ENCODE measurements around the gene CPED1. TPM values are rescaled to one million over a fixed set of nuclear protein-coding genes. Genes with fewer than 3 reads are reported as not detected.
"Not testable (repeated sequence)": the region's sequence is repeated elsewhere in the genome, so short reads cannot be mapped to it uniquely, and the experiment has no call there.

Gene CPED1
- total RNA-seq, 5 donors from 2014 or later (not counting 1 experiment from before 2014, with no cell fraction given) = 0.73 to 1.4 (median 0.96) TPM; not detected in 2

DNA sequence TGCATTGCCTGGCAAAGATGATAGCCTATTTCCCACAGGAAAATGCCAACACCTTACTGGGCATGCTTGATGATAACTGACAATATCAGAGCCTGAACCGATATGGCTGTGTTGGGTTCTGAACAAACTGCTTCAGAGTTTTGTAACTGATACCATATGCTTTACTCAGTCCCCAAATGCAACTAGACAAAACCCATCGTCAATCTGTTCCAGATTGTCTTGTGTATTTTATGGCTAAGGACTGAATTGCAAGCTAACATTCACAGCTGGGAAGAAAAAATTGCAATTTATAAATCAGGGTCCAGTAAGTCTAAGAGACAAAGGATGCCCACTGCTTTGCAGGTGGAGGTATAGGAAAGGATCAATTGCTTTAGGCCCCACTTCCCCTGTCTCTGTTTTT is 223.5 kb downstream of the CPED1 start:
- no peak overlapping the region for H3K27ac ChIP-seq (ENCODE audit: low read length)
- no peaks in the 10 kb centered on the region for H3K9me3 ChIP-seq
- no peaks in the 10 kb centered on the region for H3K36me3 ChIP-seq (ENCODE audit: control insufficient read depth in 2 of 2, extremely low read depth in 1 of 2, insufficient read depth in 1 of 2, low read length in 1 of 2)
- ATAC-seq (replicated peaks in 1 of 4) = no peak
- no peaks in the 10 kb centered on the region for H3K36me3 Mint-ChIP-seq
- WGBS (ENCODE audit: insufficient coverage) = 100% methylated on average over 1 of the region's 2 CpGs
- H3K4me1 ChIP-seq (ENCODE audit: control insufficient read depth in 1 of 2, extremely low read depth in 1 of 2, insufficient read depth in 2 of 2, low read length in 2 of 2) = no peaks in the 10 kb centered on the region
- ChIA-PET CTCF (no interaction called here), POLR2A (interaction anchor here in 1 of 2 donors (0.6 kb wide), 1 partner anchor 12 kb away, joined by 7 read pairs; no protein-coding TSS in a partner anchor)
- H3K27me3 Mint-ChIP-seq = peaks cover 0 to 2% of the 10 kb centered on the region in 2 donors
- H3K4me3 Mint-ChIP-seq = no peak overlapping the region
- no peaks in the 10 kb centered on the region for H3K4me1 Mint-ChIP-seq
- H3K27ac Mint-ChIP-seq = no peak overlapping the region
- H3K27me3 ChIP-seq (replicated peaks in 1 of 2; ENCODE audit: control insufficient read depth in 2 of 2, extremely low read depth in 1 of 2, insufficient read depth in 2 of 2, low read length in 1 of 2) = no peaks in the 10 kb centered on the region
- no peaks in the 10 kb centered on the region for H3K9me3 Mint-ChIP-seq
- no peak for DNase-seq
- no peak overlapping the region for H3K4me3 ChIP-seq (ENCODE audit: control insufficient read depth in 1 of 2, extremely low read depth in 1 of 2, low read length in 1 of 2)

DNA sequence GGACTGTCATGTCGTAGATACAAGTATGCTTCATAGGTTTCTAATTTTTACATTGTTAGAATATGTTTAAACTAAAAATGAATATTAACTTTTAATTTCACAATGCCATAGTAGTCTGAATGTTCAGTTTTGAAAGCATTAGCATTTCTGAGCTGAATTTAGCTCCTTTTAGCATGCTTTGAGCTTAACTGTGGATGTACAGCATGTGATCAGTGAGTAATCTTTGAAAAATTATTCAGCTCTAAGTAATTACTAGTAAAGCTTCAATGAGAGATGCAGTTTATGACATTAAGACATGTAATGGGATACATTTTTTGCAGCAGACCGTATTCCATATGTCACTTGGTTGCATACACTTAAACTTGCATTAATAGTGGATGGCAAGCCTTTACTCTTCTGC is 226.1 kb downstream of the CPED1 start:
- ATAC-seq (replicated peaks in 1 of 4) (no peak), DNase-seq (no peak)
- Mint-ChIP-seq H3K27ac (no peak overlapping the region), H3K9me3 (no peaks in the 10 kb centered on the region), H3K4me1 (no peaks in the 10 kb centered on the region), H3K36me3 (no peaks in the 10 kb centered on the region), H3K4me3 (no peak overlapping the region), H3K27me3 (peaks cover 0 to 2% of the 10 kb centered on the region in 2 donors)
- 100% methylated on average over 1 of the region's 2 CpGs for WGBS (ENCODE audit: insufficient coverage)
- no peaks in the 10 kb centered on the region for H3K9me3 ChIP-seq
- ChIA-PET CTCF (no interaction called here), POLR2A (no interaction called here)
- H3K36me3 ChIP-seq (ENCODE audit: control insufficient read depth in 2 of 2, extremely low read depth in 1 of 2, insufficient read depth in 1 of 2, low read length in 1 of 2) = no peaks in the 10 kb centered on the region
- H3K27ac ChIP-seq (ENCODE audit: low read length) = no peak overlapping the region
- H3K27me3 ChIP-seq (replicated peaks in 1 of 2; ENCODE audit: control insufficient read depth in 2 of 2, extremely low read depth in 1 of 2, insufficient read depth in 2 of 2, low read length in 1 of 2) = no peaks in the 10 kb centered on the region
- no peaks in the 10 kb centered on the region for H3K4me1 ChIP-seq (ENCODE audit: control insufficient read depth in 1 of 2, extremely low read depth in 1 of 2, insufficient read depth in 2 of 2, low read length in 2 of 2)
- no peak overlapping the region for H3K4me3 ChIP-seq (ENCODE audit: control insufficient read depth in 1 of 2, extremely low read depth in 1 of 2, low read length in 1 of 2)

DNA sequence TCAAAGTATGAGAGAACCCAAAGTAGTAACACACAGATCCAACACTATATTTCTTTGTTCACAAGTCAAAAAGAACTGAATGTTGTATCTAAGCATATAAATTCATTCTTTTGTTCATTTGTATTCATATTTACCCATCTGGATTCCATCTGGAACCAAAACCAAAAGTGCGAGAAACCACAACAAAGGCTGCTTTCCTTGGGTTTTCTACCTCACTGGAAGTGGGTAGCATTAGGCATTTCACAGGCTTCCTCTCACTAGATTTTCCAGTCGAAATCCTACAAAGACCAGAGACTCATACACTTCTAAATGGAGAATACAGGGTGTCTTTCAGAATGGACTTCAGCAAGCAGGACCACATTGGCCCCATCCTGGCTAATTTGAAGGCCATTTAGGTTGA is 230.5 kb downstream of the CPED1 start:
- H3K27ac ChIP-seq (ENCODE audit: low read length) = no peak overlapping the region
- H3K36me3 ChIP-seq (ENCODE audit: control insufficient read depth in 2 of 2, extremely low read depth in 1 of 2, insufficient read depth in 1 of 2, low read length in 1 of 2) = no peaks in the 10 kb centered on the region
- ChIA-PET CTCF (no interaction called here), POLR2A (no interaction called here)
- Mint-ChIP-seq H3K9me3 (peaks cover 2 to 18% (median 6%) of the 10 kb centered on the region in 3 donors), H3K4me3 (no peak overlapping the region), H3K36me3 (no peaks in the 10 kb centered on the region), H3K27ac (no peak overlapping the region), H3K27me3 (peaks cover 0 to 2% of the 10 kb centered on the region in 2 donors), H3K4me1 (no peaks in the 10 kb centered on the region)
- no peak overlapping the region for H3K4me3 ChIP-seq (ENCODE audit: control insufficient read depth in 1 of 2, extremely low read depth in 1 of 2, low read length in 1 of 2)
- DNase-seq = no peak
- no peak for ATAC-seq (replicated peaks in 1 of 4)
- H3K27me3 ChIP-seq (replicated peaks in 1 of 2; ENCODE audit: control insufficient read depth in 2 of 2, extremely low read depth in 1 of 2, insufficient read depth in 2 of 2, low read length in 1 of 2) = no peaks in the 10 kb centered on the region
- no CpG with 5 or more reads among the region's 2 CpGs for WGBS (ENCODE audit: insufficient coverage)
- H3K9me3 ChIP-seq = no peaks in the 10 kb centered on the region
- H3K4me1 ChIP-seq (ENCODE audit: control insufficient read depth in 1 of 2, extremely low read depth in 1 of 2, insufficient read depth in 2 of 2, low read length in 2 of 2) = no peaks in the 10 kb centered on the region

DNA sequence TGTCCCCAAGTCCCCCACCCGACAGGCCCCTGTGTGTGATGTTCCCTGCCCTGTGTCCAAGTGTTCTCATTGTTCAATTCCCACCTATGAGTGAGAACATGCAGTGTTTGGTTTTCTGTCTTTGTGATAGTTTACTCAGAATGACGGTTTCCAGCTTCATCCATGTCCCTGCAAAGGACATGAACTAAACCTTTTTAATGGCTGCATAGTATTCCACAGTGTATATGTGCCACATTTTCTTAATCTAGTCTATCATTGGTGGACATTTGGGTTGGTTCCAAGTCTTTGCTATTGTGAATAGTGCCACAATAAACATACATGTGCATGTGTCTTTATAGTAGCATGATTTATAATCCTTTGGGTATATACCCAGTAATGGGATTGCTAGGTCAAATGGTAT is 232.6 kb downstream of the CPED1 start:
- H3K27ac ChIP-seq (ENCODE audit: low read length); H3K36me3 Mint-ChIP-seq; DNase-seq; ATAC-seq (replicated peaks in 1 of 4); H3K4me1 Mint-ChIP-seq; CTCF ChIA-PET; H3K27me3 ChIP-seq (replicated peaks in 1 of 2; ENCODE audit: control insufficient read depth in 2 of 2, extremely low read depth in 1 of 2, insufficient read depth in 2 of 2, low read length in 1 of 2); H3K4me1 ChIP-seq (ENCODE audit: control insufficient read depth in 1 of 2, extremely low read depth in 1 of 2, insufficient read depth in 2 of 2, low read length in 2 of 2); H3K9me3 ChIP-seq; POLR2A ChIA-PET; H3K4me3 ChIP-seq (ENCODE audit: control insufficient read depth in 1 of 2, extremely low read depth in 1 of 2, low read length in 1 of 2); H3K27me3 Mint-ChIP-seq; H3K4me3 Mint-ChIP-seq; H3K36me3 ChIP-seq (ENCODE audit: control insufficient read depth in 2 of 2, extremely low read depth in 1 of 2, insufficient read depth in 1 of 2, low read length in 1 of 2); H3K27ac Mint-ChIP-seq: not testable (repeated sequence)
- H3K9me3 Mint-ChIP-seq = peaks cover 2 to 21% (median 9%) of the 10 kb centered on the region in 3 donors
- WGBS (ENCODE audit: insufficient coverage) = no CpG with 5 or more reads among the region's 2 CpGs

DNA sequence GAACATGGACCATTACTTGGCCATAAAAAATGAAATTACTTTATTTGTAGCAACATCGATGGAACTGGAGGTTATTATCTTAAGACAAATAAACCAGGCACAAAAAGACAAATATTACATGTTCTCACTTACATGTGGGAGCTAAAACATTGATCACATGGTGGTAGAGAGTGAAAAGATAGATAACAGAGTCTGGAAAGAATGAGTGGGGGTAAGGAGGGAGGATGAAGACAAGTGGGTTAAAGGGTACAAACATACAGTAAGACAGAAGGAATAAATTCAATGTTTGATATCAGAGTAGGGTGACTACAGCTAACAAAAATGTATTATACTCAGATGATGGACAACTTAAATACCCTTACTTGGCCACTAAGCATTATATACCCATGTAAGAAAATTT is 240.3 kb downstream of the CPED1 start:
- Histone ChIP-seq H3K27ac (ENCODE audit: low read length) (no peak overlapping the region), H3K4me3 (ENCODE audit: control insufficient read depth in 1 of 2, extremely low read depth in 1 of 2, low read length in 1 of 2) (no peak overlapping the region), H3K4me1 (ENCODE audit: control insufficient read depth in 1 of 2, extremely low read depth in 1 of 2, insufficient read depth in 2 of 2, low read length in 2 of 2) (no peaks in the 10 kb centered on the region), H3K36me3 (ENCODE audit: control insufficient read depth in 2 of 2, extremely low read depth in 1 of 2, insufficient read depth in 1 of 2, low read length in 1 of 2) (no peaks in the 10 kb centered on the region), H3K9me3 (no peaks in the 10 kb centered on the region), H3K27me3 (replicated peaks in 1 of 2; ENCODE audit: control insufficient read depth in 2 of 2, extremely low read depth in 1 of 2, insufficient read depth in 2 of 2, low read length in 1 of 2) (peaks cover 0 to 3% of the 10 kb centered on the region in 2 experiments)
- H3K9me3 Mint-ChIP-seq = peaks cover 0 to 5% (median 4%) of the 10 kb centered on the region in 3 donors
- no CpG with 5 or more reads among the region's 1 CpG for WGBS (ENCODE audit: insufficient coverage)
- ATAC-seq (replicated peaks in 1 of 4) = no peak
- no peaks in the 10 kb centered on the region for H3K4me1 Mint-ChIP-seq
- ChIA-PET POLR2A (no interaction called here), CTCF (no interaction called here)
- no peak for DNase-seq
- no peaks in the 10 kb centered on the region for H3K36me3 Mint-ChIP-seq
- H3K27me3 Mint-ChIP-seq = peaks cover 9% of the 10 kb centered on the region in 2 donors
- H3K27ac Mint-ChIP-seq = no peak overlapping the region
- H3K4me3 Mint-ChIP-seq = no peak overlapping the region

DNA sequence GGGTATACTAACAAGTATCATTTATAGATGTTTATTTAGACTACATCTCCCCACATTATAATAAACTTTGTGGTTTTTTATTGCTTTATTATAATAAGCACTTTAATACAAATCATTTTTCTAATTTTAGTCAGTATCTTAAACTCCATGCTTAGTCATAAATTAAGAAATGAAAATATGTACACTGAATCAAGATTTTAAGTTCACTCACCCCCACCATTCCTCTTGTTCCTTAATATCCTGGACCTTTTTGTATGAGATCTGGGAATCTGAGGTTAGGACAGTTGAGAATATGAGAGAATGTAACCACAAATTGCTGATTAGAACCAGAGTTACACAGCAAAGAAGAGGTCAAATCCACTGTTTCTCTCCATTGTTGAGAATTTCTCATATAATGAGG is 246.7 kb downstream of the CPED1 start:
- Mint-ChIP-seq H3K4me1 (no peaks in the 10 kb centered on the region), H3K9me3 (no peaks in the 10 kb centered on the region), H3K27ac (no peak overlapping the region), H3K36me3 (no peaks in the 10 kb centered on the region), H3K4me3 (no peak overlapping the region), H3K27me3 (peaks cover 0 to 6% of the 10 kb centered on the region in 2 donors)
- no peaks in the 10 kb centered on the region for H3K36me3 ChIP-seq (ENCODE audit: control insufficient read depth in 2 of 2, extremely low read depth in 1 of 2, insufficient read depth in 1 of 2, low read length in 1 of 2)
- POLR2A ChIA-PET = no interaction called here
- CTCF ChIA-PET = no interaction called here
- ATAC-seq (replicated peaks in 1 of 4) (no peak), DNase-seq (no peak)
- H3K4me1 ChIP-seq (ENCODE audit: control insufficient read depth in 1 of 2, extremely low read depth in 1 of 2, insufficient read depth in 2 of 2, low read length in 2 of 2) = no peaks in the 10 kb centered on the region
- no peaks in the 10 kb centered on the region for H3K27me3 ChIP-seq (replicated peaks in 1 of 2; ENCODE audit: control insufficient read depth in 2 of 2, extremely low read depth in 1 of 2, insufficient read depth in 2 of 2, low read length in 1 of 2)
- H3K9me3 ChIP-seq = no peaks in the 10 kb centered on the region
- no peak overlapping the region for H3K4me3 ChIP-seq (ENCODE audit: control insufficient read depth in 1 of 2, extremely low read depth in 1 of 2, low read length in 1 of 2)
- H3K27ac ChIP-seq (ENCODE audit: low read length) = no peak overlapping the region

DNA sequence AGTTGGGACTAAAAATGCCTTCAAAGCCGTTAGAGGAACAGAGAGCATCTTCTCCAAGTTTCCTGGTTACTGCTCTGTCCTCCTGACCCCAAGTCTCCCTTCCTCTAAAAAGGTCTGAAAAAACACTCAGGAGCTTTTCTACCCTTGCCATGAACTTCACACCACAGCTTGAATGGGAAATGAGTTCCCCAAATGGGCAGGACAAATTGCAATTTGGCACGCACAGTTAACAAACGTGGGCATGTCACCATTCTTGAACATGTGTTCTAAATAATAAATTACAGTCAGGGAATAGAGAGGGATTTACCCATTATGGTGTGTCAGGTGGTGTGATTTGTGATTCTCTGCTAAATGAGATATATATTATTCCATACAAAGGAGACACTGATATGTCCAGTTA is 249.1 kb downstream of the CPED1 start:
- ChIA-PET POLR2A (no interaction called here), CTCF (interaction anchor here in 1 of 2 donors (0.6 kb wide), 1 partner anchor 129 kb away, joined by 3 read pairs; no protein-coding TSS in a partner anchor)
- DNase-seq (no peak), ATAC-seq (replicated peaks in 1 of 4) (no peak)
- Mint-ChIP-seq H3K4me3 (no peak overlapping the region), H3K4me1 (no peaks in the 10 kb centered on the region), H3K36me3 (no peaks in the 10 kb centered on the region), H3K27ac (no peak overlapping the region), H3K9me3 (no peaks in the 10 kb centered on the region), H3K27me3 (peaks cover 0 to under 1% of the 10 kb centered on the region in 2 donors)
- H3K4me3 ChIP-seq (ENCODE audit: control insufficient read depth in 1 of 2, extremely low read depth in 1 of 2, low read length in 1 of 2) = no peak overlapping the region
- no peaks in the 10 kb centered on the region for H3K27me3 ChIP-seq (replicated peaks in 1 of 2; ENCODE audit: control insufficient read depth in 2 of 2, extremely low read depth in 1 of 2, insufficient read depth in 2 of 2, low read length in 1 of 2)
- H3K9me3 ChIP-seq = no peaks in the 10 kb centered on the region
- no peaks in the 10 kb centered on the region for H3K4me1 ChIP-seq (ENCODE audit: control insufficient read depth in 1 of 2, extremely low read depth in 1 of 2, insufficient read depth in 2 of 2, low read length in 2 of 2)
- H3K27ac ChIP-seq (ENCODE audit: low read length) = no peak overlapping the region
- no peaks in the 10 kb centered on the region for H3K36me3 ChIP-seq (ENCODE audit: control insufficient read depth in 2 of 2, extremely low read depth in 1 of 2, insufficient read depth in 1 of 2, low read length in 1 of 2)
- WGBS (ENCODE audit: insufficient coverage) = 75% methylated on average over 1 of the region's 3 CpGs
